ENCODE results near the gene P2RY6.

Gene P2RY6

GRCh38 chr11:73236854-73237253 is 35.3 kb upstream of the P2RY6 start:
- DNase-seq (ENCODE audit: low read depth in 1 of 2, low spot score in 1 of 2), result no peak

GRCh38 chr11:73237471-73238290 is 34.5 kb upstream of the P2RY6 start:
- DNase-seq (ENCODE audit: low read depth in 1 of 2, low spot score in 1 of 2), result no peak

- DNase-seq (ENCODE audit: low read depth in 1 of 2, low spot score in 1 of 2), result no peak
Measured at GRCh38 chr11:73239111-73239521, 33.0 kb upstream of the P2RY6 start.

- DNase-seq (ENCODE audit: low read depth in 1 of 2, low spot score in 1 of 2), result no peak
Measured at GRCh38 chr11:73239571-73240189, 32.5 kb upstream of the P2RY6 start.

- DNase-seq (ENCODE audit: low read depth in 1 of 2, low spot score in 1 of 2), result no peak
Measured at GRCh38 chr11:73240190-73240781, 31.9 kb upstream of the P2RY6 start.

GRCh38 chr11:73241300-73241699 is 30.8 kb upstream of the P2RY6 start:
- DNase-seq (ENCODE audit: low read depth in 1 of 2, low spot score in 1 of 2), result no peak

GRCh38 chr11:73242251-73243092 is 29.7 kb upstream of the P2RY6 start:
- peak; percentile 38 to 52 for DNase-seq (ENCODE audit: low read depth in 1 of 2, low spot score in 1 of 2)

- DNase-seq (ENCODE audit: low read depth in 1 of 2, low spot score in 1 of 2), result no peak
Measured at GRCh38 chr11:73243093-73243485, 29.0 kb upstream of the P2RY6 start.

- DNase-seq (ENCODE audit: low read depth in 1 of 2, low spot score in 1 of 2), result no peak
Measured at GRCh38 chr11:73244589-73245240, 27.4 kb upstream of the P2RY6 start.

- no peak for DNase-seq (ENCODE audit: low read depth in 1 of 2, low spot score in 1 of 2)
Measured at GRCh38 chr11:73245461-73245860, 26.7 kb upstream of the P2RY6 start.

- DNase-seq (ENCODE audit: low read depth in 1 of 2, low spot score in 1 of 2), result no peak
Measured at GRCh38 chr11:73246303-73246702, 25.8 kb upstream of the P2RY6 start.

GRCh38 chr11:73248526-73249185 is 23.5 kb upstream of the P2RY6 start:
- no peak for DNase-seq (ENCODE audit: low read depth in 1 of 2, low spot score in 1 of 2)

- DNase-seq (ENCODE audit: low read depth in 1 of 2, low spot score in 1 of 2), result no peak
Measured at GRCh38 chr11:73249304-73249703, 22.8 kb upstream of the P2RY6 start.

- DNase-seq (ENCODE audit: low read depth in 1 of 2, low spot score in 1 of 2), result no peak
Measured at GRCh38 chr11:73249853-73250783, 22.0 kb upstream of the P2RY6 start.

GRCh38 chr11:73252577-73253191 is 19.5 kb upstream of the P2RY6 start:
- no peak for DNase-seq (ENCODE audit: low read depth in 1 of 2, low spot score in 1 of 2)

GRCh38 chr11:73257342-73258103 is 14.6 kb upstream of the P2RY6 start:
- no peak for DNase-seq (ENCODE audit: low read depth in 1 of 2, low spot score in 1 of 2)

GRCh38 chr11:73258104-73259035 is 13.8 kb upstream of the P2RY6 start:
- DNase-seq (ENCODE audit: low read depth in 1 of 2, low spot score in 1 of 2), result no peak
